Tibial artery (tissue), 4 donors: ENCODE results near the gene PDGFRA.

Source experiments
- DNase-seq, 2 donors: peaks; one replicate each; pipeline ENCODE4 v3.0.0-alpha.2; 2019
- H3K27ac ChIP-seq, 2 donors: fragments of 200-600 bp; sonication (generic) in 1 of 2; 1 replicate in 1 of 2; 2 replicates in 1 of 2; pipeline ENCODE4 v1.5.1; 2018 to 2019; ENCODE audit warnings: mild to moderate bottlenecking in 1 of 2
- H3K27me3 ChIP-seq, 2 donors: fragments of 200-600 bp; sonication (generic) in 1 of 2; one replicate each; pipeline versions ENCODE4 v1.5.1 to v1.6.0; 2016 to 2019
- H3K36me3 ChIP-seq, 3 donors: fragments of 200-600 bp; sonication (generic) in 2 of 3; one replicate each; pipeline ENCODE4 v1.5.1; 2016 to 2019; ENCODE audit warnings: mild to moderate bottlenecking in 2 of 3
- H3K4me1 ChIP-seq, 4 donors: fragments of 200-600 bp; sonication (generic) in 2 of 4; 1 replicate in 3 of 4; 2 replicates in 1 of 4; pipeline ENCODE4 v1.5.1; 2016 to 2019
- H3K4me3 ChIP-seq, 2 donors: fragments of 200-600 bp; sonication (generic) in 1 of 2; 1 replicate in 1 of 2; 2 replicates in 1 of 2; pipeline ENCODE4 v1.5.1; 2018 to 2019; ENCODE audit warnings: mild to moderate bottlenecking in 2 of 2
- H3K9me3 ChIP-seq, 3 donors: fragments of 200-600 bp; sonication (generic) in 1 of 3; one replicate each; pipeline ENCODE4 v1.5.1; 2016 to 2019
- CTCF ChIP-seq, 2 experiments: fragments of 200-600 bp in 1 of 2; fragments of 450-650 bp in 1 of 2; IDR thresholded peaks; one replicate each; pipeline ENCODE4 v1.5.1; 2017 to 2019; ENCODE audit warnings: antibody characterized with exemption in 2 of 2, mild to moderate bottlenecking in 1 of 2, moderate library complexity in 1 of 2
- intact Hi-C: fragments of 100-400 bp; cut with DNase I; formaldehyde crosslinking; loops from one replicate; pipeline ENCODE4 v1.15.0; 2023; ENCODE audit warnings: low total_unique reads

PDGFRA gene

GRCh38 chr4:54268151-54268550, 39.1 kb downstream of the PDGFRA start:
- intact Hi-C loops = no loop called here
- Histone ChIP-seq H3K36me3 (peaks cover 0 to 80% (median 7%) of the 10 kb centered on the region in 3 donors), H3K4me1 (no peaks in the 10 kb centered on the region), H3K27me3 (no peaks in the 10 kb centered on the region), H3K27ac (no peak overlapping the region), H3K4me3 (no peak overlapping the region), H3K9me3 (no peaks in the 10 kb centered on the region)
- no peak for TF ChIP-seq CTCF (IDR thresholded peaks at IDR 0.05)
- DNase-seq = no peak

GRCh38 chr4:54271464-54271863, 42.4 kb downstream of the PDGFRA start:
- Histone ChIP-seq H3K27ac (no peak overlapping the region), H3K4me3 (no peak overlapping the region), H3K27me3 (no peaks in the 10 kb centered on the region), H3K4me1 (peaks cover 0 to 23% (median 12%) of the 10 kb centered on the region in 4 donors), H3K9me3 (no peaks in the 10 kb centered on the region), H3K36me3 (peaks cover 0 to 67% (median 7%) of the 10 kb centered on the region in 3 donors)
- no peak for DNase-seq
- no peak for TF ChIP-seq CTCF (IDR thresholded peaks at IDR 0.05)
- intact Hi-C loops = no loop called here

GRCh38 chr4:54272051-54272450, 43.0 kb downstream of the PDGFRA start:
- no peak for TF ChIP-seq CTCF (IDR thresholded peaks at IDR 0.05)
- peaks cover 0 to 61% (median 7%) of the 10 kb centered on the region in 3 donors for H3K36me3 ChIP-seq
- no peaks in the 10 kb centered on the region for H3K27me3 ChIP-seq
- intact Hi-C loops = no loop called here
- no peak overlapping the region for H3K27ac ChIP-seq
- H3K9me3 ChIP-seq = no peaks in the 10 kb centered on the region
- H3K4me1 ChIP-seq = peaks cover 0 to 29% (median 18%) of the 10 kb centered on the region in 4 donors
- H3K4me3 ChIP-seq = no peak overlapping the region
- no peak for DNase-seq

GRCh38 chr4:54274264-54274663, 45.2 kb downstream of the PDGFRA start:
- DNase-seq = no peak
- Histone ChIP-seq H3K36me3 (peaks cover 0 to 39% (median 7%) of the 10 kb centered on the region in 3 donors), H3K27me3 (no peaks in the 10 kb centered on the region), H3K4me3 (no peak overlapping the region), H3K9me3 (no peaks in the 10 kb centered on the region), H3K4me1 (peaks cover 0 to 44% (median 27%) of the 10 kb centered on the region in 4 donors), H3K27ac (no peak overlapping the region)
- intact Hi-C loops = no loop called here
- TF ChIP-seq CTCF (IDR thresholded peaks at IDR 0.05) = no peak

- H3K27ac ChIP-seq = peak overlapping the region in 1 of 2 donors; percentile 60
- TF ChIP-seq CTCF (IDR thresholded peaks at IDR 0.05) = no peak
- H3K36me3 ChIP-seq = peaks cover 0 to 33% (median 7%) of the 10 kb centered on the region in 3 donors
- H3K4me3 ChIP-seq = no peak overlapping the region
- H3K4me1 ChIP-seq = peaks cover 0 to 46% (median 27%) of the 10 kb centered on the region in 4 donors
- intact Hi-C loops = no loop called here
- no peaks in the 10 kb centered on the region for H3K9me3 ChIP-seq
- H3K27me3 ChIP-seq = no peaks in the 10 kb centered on the region
- no peak for DNase-seq
These were observed 45.9 kb downstream of the PDGFRA start for GRCh38 chr4:54274795-54275665.
